ENCODE results near the gene TRIML1.
"Not testable (repeated sequence)": the region's sequence is repeated elsewhere in the genome, so short reads cannot be mapped to it uniquely, and the experiment has no call there.

Gene TRIML1

GRCh38 chr4:188158336-188158735 lies 19.1 kb downstream of the TRIML1 start:
- no peak for DNase-seq

- not testable (repeated sequence) for DNase-seq
Observed at GRCh38 chr4:188159513-188160226, 20.4 kb downstream of the TRIML1 start.

GRCh38 chr4:188160406-188160805 lies 21.2 kb downstream of the TRIML1 start:
- DNase-seq: no peak

- no peak for DNase-seq
Observed at GRCh38 chr4:188161167-188161566, 21.9 kb downstream of the TRIML1 start.

- no peak for DNase-seq
Observed at GRCh38 chr4:188162698-188163097, 23.5 kb downstream of the TRIML1 start.

- DNase-seq: no peak
Observed at GRCh38 chr4:188168726-188169373, 29.6 kb downstream of the TRIML1 start.

- DNase-seq: no peak
Observed at GRCh38 chr4:188171551-188171950, 32.3 kb downstream of the TRIML1 start.

GRCh38 chr4:188175288-188175687 lies 36.0 kb downstream of the TRIML1 start:
- DNase-seq: no peak

GRCh38 chr4:188177997-188178675 lies 38.9 kb downstream of the TRIML1 start:
- DNase-seq: no peak

- DNase-seq: no peak
Observed at GRCh38 chr4:188178806-188179205, 39.6 kb downstream of the TRIML1 start.

GRCh38 chr4:188187106-188187505 lies 47.9 kb downstream of the TRIML1 start:
- no peak for DNase-seq

- DNase-seq: no peak
Observed at GRCh38 chr4:188190461-188190860, 51.2 kb downstream of the TRIML1 start.

- no peak for DNase-seq
Observed at GRCh38 chr4:188194421-188194820, 55.2 kb downstream of the TRIML1 start.

GRCh38 chr4:188195389-188195985 lies 56.2 kb downstream of the TRIML1 start:
- no peak for DNase-seq

- DNase-seq: no peak
Observed at GRCh38 chr4:188196134-188196735, 57.0 kb downstream of the TRIML1 start.

Data from CD4-positive, alpha-beta T cell treated with Interleukin-17A for 1 hour (primary cell).